Mammary epithelial cell (primary cell): ENCODE data around the gene AUTS2.

Experiments used
- EZH2 ChIP-seq: IDR thresholded peaks from 2 replicates; pipeline ENCODE4 v1.6.1; 2012; ENCODE audit warnings: low read length, inconsistent platforms, borderline replicate concordance
- TF ChIP-seq, protein P1 (sequence below), 2 donors: IDR thresholded peaks in 1 of 2; conservative IDR thresholded peaks in 1 of 2; 2 replicates each; pipeline ENCODE4 v1.5.1; 2011 to 2012; ENCODE audit warnings: inconsistent platforms in 2 of 2, low read length in 2 of 2, mild to moderate bottlenecking in 2 of 2, control low read depth in 1 of 2, low read depth in 1 of 2; ENCODE audit not compliant: insufficient read depth in 1 of 2; ENCODE audit errors: extremely low read depth in 1 of 2

DNA sequence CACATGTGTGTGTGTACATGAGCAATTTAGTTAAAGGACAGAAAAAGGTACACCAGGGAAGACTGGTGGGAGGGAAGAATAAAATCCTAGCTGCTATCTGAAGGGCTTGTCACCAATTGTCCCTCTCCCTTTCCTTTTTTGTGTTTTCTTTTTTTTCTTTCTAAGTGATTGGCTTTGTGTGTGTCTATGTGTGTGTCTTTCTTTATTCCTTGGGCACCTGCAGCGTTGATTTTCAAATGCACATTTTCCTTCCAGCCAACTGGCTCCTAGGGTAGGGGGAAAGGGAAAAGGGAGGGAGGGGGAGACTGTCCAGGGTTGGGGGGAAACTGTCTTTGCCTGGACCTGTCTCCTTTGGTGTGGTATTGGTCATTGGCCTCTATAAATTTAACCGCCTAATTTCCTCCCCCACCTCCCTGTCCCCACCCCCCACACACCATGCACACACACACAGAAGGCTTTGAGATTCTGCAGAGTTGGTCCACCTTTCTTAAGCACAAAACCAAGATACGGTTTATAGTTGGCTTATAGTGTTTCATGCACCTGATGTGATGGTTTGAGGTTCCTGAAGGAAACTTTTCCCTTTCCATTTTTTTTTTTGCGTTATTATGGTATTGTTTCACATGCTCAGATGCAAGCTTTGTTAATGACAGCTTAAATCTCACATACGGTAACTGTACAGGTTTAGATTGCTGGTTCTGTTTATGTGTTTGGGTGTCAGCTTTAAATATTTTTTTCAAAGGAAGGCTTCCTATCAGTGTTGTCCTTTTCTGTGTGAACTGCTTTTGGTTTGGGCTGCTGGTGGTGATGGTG lies 2.6 kb downstream of the AUTS2 start:
- TF ChIP-seq, protein P1, sequence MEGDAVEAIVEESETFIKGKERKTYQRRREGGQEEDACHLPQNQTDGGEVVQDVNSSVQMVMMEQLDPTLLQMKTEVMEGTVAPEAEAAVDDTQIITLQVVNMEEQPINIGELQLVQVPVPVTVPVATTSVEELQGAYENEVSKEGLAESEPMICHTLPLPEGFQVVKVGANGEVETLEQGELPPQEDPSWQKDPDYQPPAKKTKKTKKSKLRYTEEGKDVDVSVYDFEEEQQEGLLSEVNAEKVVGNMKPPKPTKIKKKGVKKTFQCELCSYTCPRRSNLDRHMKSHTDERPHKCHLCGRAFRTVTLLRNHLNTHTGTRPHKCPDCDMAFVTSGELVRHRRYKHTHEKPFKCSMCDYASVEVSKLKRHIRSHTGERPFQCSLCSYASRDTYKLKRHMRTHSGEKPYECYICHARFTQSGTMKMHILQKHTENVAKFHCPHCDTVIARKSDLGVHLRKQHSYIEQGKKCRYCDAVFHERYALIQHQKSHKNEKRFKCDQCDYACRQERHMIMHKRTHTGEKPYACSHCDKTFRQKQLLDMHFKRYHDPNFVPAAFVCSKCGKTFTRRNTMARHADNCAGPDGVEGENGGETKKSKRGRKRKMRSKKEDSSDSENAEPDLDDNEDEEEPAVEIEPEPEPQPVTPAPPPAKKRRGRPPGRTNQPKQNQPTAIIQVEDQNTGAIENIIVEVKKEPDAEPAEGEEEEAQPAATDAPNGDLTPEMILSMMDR (conservative IDR thresholded peaks at IDR 0.05 in 1 of 2, IDR thresholded peaks at IDR 0.05 in 1 of 2; ENCODE audit: extremely low read depth in 1 of 2, insufficient read depth in 1 of 2, low read depth in 1 of 2, low read length in 2 of 2) = no peak
- no peak for TF ChIP-seq EZH2
